ENCODE measurements around the gene PML.
"Not testable (repeated sequence)": the region's sequence is repeated elsewhere in the genome, so short reads cannot be mapped to it uniquely, and the experiment has no call there.

- not testable (repeated sequence) for TF ChIP-seq ZBTB8A (tag by site-specific recombination; IDR thresholded peaks at IDR 0.05); CTCF (tag by site-specific recombination; IDR thresholded peaks at IDR 0.05); KLF9 (tag by site-specific recombination; IDR thresholded peaks at IDR 0.05; ENCODE audit: low read depth); ZNF214 (tag by site-specific recombination; IDR thresholded peaks at IDR 0.05; ENCODE audit: borderline replicate concordance)
Observed at GRCh38 chr15:74071645-74072044, 77.1 kb downstream of the PML start.
